OCI-LY3 (cell line): ENCODE results near the gene TMEM250.

ENCODE experiments used
- CTCF ChIP-seq: fragments of 200-600, 300-600 bp; sonication (generic); IDR thresholded peaks from 2 replicates; pipeline ENCODE4 v1.5.1; 2014; ENCODE audit warnings: antibody characterized with exemption, low read length, low read depth
- EZH2phosphoT487 ChIP-seq: fragments of 200-600 bp; shearing (Covaris generic); IDR thresholded peaks from 2 replicates; pipeline ENCODE4 v1.6.1; 2018; ENCODE audit warnings: antibody characterized with exemption, mixed run types, low read depth

- TF ChIP-seq CTCF (no peak), EZH2phosphoT487 (no peak)
Observed at GRCh38 chr9:136079916-136080246, 38.8 kb downstream of the TMEM250 start.
